GM19099 (cell line): ENCODE data around the gene RTN1.

Experiments
- POLR2A ChIP-seq: IDR thresholded peaks from 3 replicates; pipeline ENCODE4 v1.6.1; 2011; ENCODE audit warnings: low read depth; ENCODE audit not compliant: insufficient read length; ENCODE audit errors: extremely low read depth

Gene RTN1

DNA sequence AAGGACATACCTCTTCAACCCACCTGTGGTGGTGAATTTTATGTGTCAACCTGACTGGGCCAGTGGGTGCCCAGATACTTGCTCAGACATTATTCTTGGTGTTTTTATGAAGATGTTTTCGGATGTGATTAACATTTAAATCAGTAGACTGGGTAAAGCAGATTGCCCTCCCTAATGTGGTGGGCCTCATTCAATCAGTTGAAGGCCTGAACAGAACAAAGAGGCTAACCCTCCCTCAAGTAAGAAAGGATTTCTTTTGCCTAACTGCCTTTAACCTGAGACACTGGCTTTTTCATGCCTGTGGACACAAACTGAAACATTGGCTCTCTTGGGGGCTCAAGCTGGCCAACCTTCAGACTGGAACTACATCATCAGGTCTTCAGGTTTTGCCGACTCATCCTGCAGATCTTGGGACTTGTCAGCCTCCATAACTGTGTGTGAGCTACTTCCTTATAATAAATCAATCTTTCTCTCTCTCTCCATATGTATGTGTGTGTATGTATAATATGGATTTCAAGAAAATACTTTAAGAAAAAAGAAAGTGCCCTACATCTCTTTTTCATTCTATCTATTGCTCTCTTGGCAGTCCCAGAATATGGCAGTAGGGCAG is 39.4 kb downstream of the RTN1 start:
- TF ChIP-seq POLR2A = no peak

DNA sequence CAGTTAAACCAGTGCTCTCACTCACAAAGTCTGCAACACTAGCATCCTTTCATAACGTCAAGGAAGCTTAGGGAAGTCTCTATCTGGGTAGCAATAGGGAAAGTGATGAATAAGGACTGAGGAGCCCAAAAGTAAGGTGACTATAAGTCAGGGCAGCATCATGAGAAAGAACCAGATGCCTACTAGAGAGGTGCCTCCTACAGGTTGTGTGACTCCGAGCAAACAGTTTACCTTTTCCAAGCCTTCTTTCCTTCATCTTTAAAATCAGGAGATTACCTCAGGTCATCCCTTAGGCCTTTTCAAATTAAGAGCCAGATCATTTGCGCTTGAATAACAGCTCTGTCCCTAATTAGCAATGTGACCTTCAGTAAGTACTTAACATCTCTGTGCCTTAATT is 40.2 kb downstream of the RTN1 start:
- no peak for TF ChIP-seq POLR2A

DNA sequence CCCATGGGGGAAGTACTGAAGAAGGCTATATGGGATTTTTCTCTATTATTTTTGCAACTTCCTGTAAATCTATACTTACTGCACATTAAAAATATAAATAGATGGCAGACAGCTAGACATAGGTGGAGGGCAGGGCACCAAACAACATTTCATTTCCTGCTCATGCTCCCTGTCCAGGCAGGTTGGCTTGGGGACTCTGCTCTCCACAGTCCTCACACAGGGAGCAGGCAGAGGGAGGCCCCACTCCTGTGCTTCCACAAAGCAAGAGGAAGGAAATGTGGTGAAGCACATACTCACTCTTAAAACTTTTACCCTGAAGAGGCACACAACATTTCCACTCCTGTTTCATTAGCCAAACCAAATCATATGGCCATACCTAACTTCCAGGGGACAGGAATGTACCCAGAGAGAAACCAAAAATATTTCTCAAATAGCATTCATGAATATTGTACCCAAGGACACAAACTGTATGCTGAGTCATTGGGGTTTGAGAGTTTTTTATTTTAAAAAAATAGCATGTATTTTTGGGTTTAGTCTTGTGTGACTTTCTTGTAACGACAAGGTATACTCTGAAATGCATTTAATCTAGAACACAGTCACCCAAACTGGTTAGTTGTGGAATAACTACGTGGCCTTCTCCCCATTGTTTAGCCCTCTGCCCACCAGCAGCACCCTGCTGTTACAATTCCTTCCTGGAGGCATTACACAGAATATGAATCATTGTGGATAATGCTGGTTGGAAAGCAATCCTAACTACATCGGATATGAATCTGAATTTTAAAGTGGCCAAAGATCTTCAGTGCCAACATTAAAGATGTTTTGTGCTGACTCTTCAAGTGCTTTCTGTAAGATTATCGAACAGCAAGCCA is 40.9 kb downstream of the RTN1 start:
- no peak for TF ChIP-seq POLR2A

DNA sequence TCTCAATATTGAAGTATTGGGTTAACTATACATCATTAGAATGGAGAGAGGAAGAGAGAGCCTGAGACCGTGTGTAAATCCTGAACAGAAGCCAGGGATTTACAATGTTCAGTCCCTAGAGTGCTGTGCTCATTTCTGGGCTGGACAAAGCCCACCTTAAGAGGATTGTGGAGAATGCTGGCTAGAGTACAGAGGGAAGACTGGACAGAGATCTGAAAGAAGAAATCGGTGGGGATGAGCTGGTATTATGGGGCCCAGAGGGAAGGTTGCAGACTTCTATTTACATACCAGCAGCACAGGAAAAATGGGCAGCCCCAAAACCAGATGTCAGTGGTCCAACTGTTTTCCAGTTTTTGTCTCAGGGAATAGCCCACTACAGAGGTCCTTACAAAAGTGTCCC is 42.3 kb downstream of the RTN1 start:
- TF ChIP-seq POLR2A = no peak

DNA sequence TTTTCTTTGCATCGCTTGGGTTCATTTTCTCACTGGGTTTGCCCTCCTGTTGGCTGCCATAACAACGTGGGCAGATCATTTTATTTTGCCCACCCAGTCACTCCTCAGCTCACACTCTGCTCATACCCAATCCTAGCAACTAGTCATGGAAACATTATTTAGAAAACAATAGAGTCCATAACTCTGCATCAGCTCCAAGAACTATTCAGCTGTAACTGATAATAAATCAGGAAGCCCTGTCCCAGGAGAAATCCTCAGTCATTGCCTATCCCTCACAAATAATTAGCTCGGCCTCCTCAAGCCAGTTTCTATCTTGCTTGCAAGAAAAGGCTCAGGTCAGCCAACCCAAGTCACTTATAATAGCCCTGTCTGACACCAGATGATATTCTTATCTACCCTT is 43.2 kb downstream of the RTN1 start:
- TF ChIP-seq POLR2A = no peak

DNA sequence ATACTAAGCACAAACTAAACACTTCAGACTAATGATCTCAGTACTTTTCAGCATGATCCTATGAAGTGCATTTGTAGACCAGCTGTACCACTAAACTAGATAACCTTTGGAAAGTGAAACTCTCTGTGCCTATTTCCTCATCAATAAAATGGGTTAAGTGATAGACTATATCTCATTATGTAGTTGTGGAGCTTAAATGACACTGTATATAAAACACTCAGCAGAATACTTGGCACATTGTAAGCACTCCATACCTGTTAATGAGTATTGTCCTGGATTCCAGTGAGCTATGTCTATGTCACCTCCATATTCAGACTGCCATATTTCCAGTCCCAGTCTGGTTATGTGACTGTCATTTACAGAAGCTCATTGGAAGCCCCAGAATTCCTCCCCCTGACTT is 44.4 kb downstream of the RTN1 start:
- no peak for TF ChIP-seq POLR2A

DNA sequence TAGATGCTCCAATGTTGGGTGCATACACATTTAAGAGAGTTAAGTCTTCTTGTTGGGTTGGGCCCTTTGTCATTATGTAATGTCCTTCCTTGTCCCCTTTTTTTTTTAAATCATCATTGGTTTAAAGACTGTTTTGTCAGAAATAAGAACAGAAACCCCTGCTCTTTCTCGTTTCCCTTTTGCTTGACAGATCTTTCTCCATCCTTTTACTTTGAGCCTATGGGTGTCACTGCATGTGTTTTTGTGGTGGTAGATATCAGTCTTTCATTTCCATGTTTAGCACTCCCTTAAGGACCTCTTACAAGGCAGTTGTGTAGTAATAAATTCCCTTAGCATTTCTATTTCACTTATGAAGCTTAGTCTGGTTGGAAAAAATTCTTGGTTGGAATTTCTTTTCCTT is 47.4 kb downstream of the RTN1 start:
- no peak for TF ChIP-seq POLR2A

DNA sequence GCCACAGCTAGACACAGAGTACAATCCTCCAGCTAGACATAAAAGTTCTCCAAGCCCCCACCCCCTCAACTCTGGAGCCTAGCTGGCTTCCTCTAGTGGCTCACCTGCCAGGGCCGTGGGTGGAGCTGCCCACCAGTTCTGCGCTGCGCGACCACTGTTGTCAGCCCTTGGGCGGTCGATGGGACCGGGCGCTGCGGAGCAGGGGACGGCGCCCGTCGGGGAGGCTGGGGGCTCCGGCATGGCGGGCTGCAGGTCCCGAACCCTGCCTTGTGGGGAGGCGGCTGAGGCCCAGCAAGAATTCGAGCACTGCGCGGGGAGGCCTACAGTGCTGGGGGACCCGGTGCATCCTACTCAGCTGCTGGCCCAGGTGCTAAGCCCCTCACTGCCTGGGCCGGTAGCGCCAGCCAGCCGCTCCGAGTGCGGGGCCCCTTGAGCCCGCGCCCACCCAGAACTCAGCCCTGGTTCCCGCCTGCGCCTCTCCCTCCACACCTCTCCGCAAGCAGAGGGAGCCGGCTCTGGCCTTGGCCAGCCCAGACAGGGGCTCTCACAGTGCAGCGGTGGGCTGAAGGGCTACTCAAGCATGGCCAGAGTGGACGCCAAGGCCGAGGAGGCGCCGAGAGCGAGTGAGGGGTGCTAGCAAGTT is 51.0 kb downstream of the RTN1 start:
- TF ChIP-seq POLR2A = no peak

DNA sequence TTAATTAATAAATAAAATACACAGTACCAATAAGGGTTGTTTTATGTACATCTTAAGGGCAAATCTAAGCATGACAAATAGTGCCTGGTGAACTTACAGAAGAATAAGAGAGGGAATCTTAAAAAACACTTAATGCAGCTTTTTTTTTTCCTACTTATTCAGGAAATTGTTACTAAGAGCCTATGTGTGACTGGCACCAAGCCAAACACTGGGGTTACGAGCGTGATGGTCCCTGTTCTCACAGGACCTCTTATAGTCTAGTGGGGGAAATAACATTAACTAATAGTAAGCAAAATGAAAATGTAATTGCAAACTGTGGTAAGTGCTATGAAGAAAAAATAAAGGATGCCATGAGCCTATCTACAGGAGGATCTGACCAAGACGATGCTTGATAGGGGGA is 53.6 kb downstream of the RTN1 start:
- no peak for TF ChIP-seq POLR2A

DNA sequence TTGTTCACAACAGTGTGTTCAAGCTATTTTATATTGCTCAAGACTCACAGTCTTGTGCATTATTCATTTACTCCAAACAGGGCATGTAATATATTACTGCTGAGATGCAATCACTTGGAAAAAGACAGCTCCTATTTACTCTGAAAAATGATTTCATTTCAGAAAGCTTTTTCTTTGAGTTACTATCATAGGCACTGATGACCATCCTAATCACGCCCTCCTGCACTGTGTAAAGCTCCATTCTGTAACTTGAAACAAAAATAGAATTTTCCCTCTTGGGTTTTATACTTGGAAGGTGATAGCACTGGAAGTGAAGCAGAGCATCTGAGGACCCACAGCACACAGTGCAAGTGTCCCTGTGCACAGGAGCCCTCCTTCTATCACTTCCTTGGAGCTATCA is 55.6 kb downstream of the RTN1 start:
- TF ChIP-seq POLR2A = no peak

DNA sequence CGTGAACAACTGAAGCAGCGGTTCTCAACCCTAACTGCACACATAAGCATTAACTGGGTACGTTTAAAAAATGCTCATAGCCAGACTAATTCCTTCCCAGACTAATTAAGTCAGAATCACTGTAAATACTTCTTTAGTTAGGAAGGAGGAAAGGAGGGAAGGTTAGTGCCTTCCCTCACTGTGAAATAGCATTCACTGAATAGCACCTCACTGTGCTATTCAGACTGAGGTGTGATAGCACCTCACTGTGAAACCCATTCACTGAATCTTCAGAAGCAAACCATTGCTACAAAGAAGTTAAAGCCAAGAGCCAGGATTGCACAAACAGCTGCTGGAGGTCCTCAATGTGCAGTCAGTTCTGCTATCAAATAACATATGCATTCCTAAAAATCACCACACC is 58.8 kb downstream of the RTN1 start:
- TF ChIP-seq POLR2A = no peak

DNA sequence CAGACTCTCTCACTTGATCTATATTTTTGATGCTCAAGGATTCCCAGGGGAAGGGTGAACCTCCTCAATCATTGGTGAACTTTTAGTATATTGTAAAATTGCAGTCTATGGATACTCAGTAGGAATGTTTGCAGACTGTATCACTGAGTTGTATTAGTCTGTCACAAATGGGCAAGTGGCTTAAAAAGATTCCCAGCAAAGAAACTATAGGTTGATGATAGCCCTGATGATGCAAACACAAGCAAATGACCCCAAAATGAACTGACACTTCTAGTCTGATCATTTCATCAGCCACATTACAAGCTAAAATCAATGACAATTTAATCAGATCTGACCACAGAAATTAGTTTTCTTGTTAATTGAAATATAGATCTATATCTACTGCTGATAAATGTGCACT is 59.5 kb downstream of the RTN1 start:
- TF ChIP-seq POLR2A = no peak

DNA sequence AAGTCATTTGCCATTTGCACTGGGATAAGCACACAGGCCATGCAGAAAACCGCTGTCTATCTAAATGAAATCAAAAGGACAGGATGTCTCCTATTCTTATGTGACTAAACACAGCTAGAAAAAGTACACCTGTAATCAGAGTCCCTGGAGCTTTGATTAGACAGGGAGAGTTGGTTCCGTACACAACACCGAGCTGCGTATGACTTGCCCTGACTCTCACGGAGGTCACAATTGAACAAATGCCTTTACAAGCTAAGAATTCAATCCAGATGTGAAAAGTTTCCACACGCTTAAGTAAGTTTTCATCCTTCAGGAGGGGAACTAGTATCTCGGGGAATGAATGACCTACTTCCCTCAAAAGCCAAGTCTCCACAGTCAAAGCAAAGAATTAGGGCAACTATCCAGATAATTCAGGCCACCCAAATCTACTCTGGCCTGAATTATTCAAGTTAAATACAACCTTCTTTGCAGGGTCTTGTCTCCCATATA is 67.5 kb downstream of the RTN1 start:
- no peak for TF ChIP-seq POLR2A

DNA sequence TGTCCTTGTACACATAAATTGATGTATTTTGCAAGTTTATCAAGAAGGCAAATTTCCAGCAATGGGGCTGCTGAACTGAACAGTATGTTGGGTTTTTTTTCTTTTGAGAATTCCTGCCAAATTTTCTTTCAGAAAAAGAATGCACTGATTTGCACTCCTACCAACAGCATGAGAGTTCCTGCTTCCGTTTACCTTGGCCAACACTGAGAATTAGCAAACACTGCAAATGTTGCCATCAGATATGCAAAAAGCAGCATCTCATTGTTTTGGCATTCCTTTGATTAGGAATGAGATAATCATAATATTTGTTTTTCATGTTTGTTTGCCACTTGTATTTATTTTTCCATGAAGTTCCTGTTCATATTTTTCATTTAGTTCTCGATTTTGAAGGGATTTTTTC is 82.4 kb downstream of the RTN1 start:
- no peak for TF ChIP-seq POLR2A

DNA sequence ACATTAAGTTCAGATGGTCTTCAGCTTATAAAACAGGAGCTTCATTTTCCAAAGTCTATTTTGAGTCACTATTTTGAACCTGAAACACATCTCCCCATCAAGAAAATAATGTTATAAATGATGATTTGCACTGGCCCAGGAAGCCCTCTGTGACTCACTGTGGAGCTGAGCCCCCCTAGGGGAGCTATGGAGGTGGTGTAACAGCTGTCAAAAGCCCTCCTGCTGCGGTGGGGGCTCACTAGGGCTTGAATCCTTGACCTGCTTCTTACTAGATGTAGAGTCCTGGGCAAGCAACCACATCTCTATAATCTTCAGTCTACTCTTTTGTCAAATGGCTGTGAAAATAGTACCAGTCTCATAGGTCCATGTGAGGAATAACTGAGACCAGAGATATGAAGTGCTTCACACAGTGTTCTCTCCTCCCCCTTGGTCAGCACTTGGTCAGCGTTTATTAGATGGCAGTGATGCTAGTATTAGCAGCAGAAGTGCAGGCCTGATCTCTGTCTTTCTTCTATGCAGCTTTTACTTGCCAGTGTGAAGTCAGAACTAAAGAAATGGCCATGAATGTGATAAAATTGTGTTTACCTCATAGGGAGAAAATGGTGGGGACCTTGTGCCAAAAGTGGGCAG is 83.4 kb downstream of the RTN1 start:
- no peak for TF ChIP-seq POLR2A
